Muscle layer of duodenum (tissue), 2 donors: Measurements from ENCODE around the gene MROH7.

Source experiments
- H3K27ac ChIP-seq: one replicate; pipeline ENCODE4 v1.7.0; 2013; ENCODE audit warnings: mild to moderate bottlenecking, low read length
- H3K27me3 ChIP-seq: one replicate; pipeline ENCODE4 v1.7.0; 2013; ENCODE audit warnings: low read depth, mild to moderate bottlenecking, control low read depth, low read length
- H3K36me3 ChIP-seq, 2 donors: one replicate each; pipeline ENCODE4 v1.7.0; 2013; ENCODE audit warnings: low read length in 2 of 2, control low read depth in 1 of 2, mild to moderate bottlenecking in 1 of 2; ENCODE audit not compliant: insufficient read depth in 2 of 2, control insufficient read depth in 1 of 2
- H3K4me1 ChIP-seq, 2 donors: one replicate each; pipeline ENCODE4 v1.7.0; 2013; ENCODE audit warnings: low read length in 2 of 2, mild to moderate bottlenecking in 2 of 2, control low read depth in 1 of 2, moderate library complexity in 1 of 2; ENCODE audit not compliant: insufficient read depth in 2 of 2, control insufficient read depth in 1 of 2
- H3K4me3 ChIP-seq, 2 donors: one replicate each; pipeline ENCODE4 v1.7.0; 2013; ENCODE audit warnings: low read length in 2 of 2, low read depth in 1 of 2, mild to moderate bottlenecking in 1 of 2
- H3K9me3 ChIP-seq, 2 donors: one replicate each; pipeline ENCODE4 v1.7.0; 2013; ENCODE audit warnings: low read length in 2 of 2, control low read depth in 1 of 2, mild to moderate bottlenecking in 1 of 2; ENCODE audit not compliant: control insufficient read depth in 1 of 2
- donor health status: healthy.

MROH7 gene

GRCh38 chr1:54681358-54681757 is 39.8 kb downstream of the MROH7 start:
- H3K9me3 ChIP-seq = no peaks in the 10 kb centered on the region
- H3K4me1 ChIP-seq = peaks cover 0 to 3% of the 10 kb centered on the region in 2 donors
- H3K4me3 ChIP-seq = no peak overlapping the region
- no peak overlapping the region for H3K27ac ChIP-seq
- H3K27me3 ChIP-seq = no peaks in the 10 kb centered on the region
- peaks cover 0 to 17% of the 10 kb centered on the region in 2 donors for H3K36me3 ChIP-seq

GRCh38 chr1:54683453-54683852 is 41.9 kb downstream of the MROH7 start:
- Histone ChIP-seq H3K36me3 (peaks cover 0 to 19% of the 10 kb centered on the region in 2 donors), H3K4me1 (peaks cover 0 to 3% of the 10 kb centered on the region in 2 donors), H3K9me3 (no peaks in the 10 kb centered on the region), H3K27me3 (no peaks in the 10 kb centered on the region), H3K4me3 (no peak overlapping the region), H3K27ac (no peak overlapping the region)

DNA sequence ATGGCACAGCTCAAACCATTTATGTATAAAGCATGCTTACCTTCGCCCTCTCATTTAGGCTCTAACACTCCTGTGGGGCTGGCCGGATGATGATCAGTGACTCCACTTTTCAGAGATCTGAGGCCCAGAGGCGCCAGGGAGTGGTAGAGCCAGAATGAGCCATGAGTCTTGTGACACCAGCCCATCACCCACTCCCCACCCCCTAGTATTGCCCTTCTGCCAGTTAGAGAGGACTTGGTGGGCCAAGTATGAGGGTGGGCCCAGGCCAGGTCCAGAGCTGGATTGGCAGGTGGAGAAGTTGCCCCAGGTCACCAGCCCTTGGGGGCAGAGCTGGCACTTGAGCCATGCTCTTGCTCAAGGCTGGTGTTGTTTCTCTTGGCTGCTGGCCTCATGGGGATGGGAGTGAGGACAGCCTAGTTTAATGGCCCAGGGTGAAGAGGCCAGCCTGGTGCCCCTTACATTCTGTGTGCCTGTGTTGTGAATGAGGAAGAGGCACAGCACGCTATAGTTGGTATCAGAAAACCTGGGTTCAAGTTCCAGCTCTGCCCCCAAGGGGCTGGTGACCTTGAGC is 43.8 kb downstream of the MROH7 start:
- Histone ChIP-seq H3K27me3 (no peaks in the 10 kb centered on the region), H3K36me3 (peaks cover 0 to 13% of the 10 kb centered on the region in 2 donors), H3K4me1 (peaks cover 0 to 3% of the 10 kb centered on the region in 2 donors), H3K9me3 (no peaks in the 10 kb centered on the region), H3K4me3 (no peak overlapping the region), H3K27ac (no peak overlapping the region)

- Histone ChIP-seq H3K4me1 (peaks cover 0 to 3% of the 10 kb centered on the region in 2 donors), H3K36me3 (peaks cover 0 to 13% of the 10 kb centered on the region in 2 donors), H3K4me3 (no peak overlapping the region), H3K27ac (no peak overlapping the region), H3K9me3 (no peaks in the 10 kb centered on the region), H3K27me3 (no peaks in the 10 kb centered on the region)
Measured at GRCh38 chr1:54686155-54686554, 44.6 kb downstream of the MROH7 start.

DNA sequence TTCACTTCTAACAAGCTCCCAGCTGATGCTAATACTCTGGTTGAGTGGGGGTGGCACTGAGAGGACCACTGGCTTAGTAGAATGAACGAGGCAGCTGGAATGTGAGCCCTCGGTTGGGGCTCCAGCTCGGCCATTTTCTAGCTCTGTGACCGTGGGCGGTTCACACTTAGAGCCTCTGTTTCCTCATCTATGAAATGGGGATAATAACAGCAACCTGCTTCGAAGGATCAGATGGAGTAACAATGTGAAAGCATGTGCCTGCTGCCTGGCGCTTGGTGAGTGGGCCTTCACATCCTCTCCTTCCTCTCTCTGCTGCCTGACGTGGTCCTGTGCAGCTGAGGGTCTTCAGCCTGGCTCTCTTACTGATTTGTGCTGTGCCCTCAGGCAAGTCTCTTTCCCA is 53.2 kb downstream of the MROH7 start:
- Histone ChIP-seq H3K9me3 (no peaks in the 10 kb centered on the region), H3K4me1 (no peaks in the 10 kb centered on the region), H3K27ac (no peak overlapping the region), H3K4me3 (no peak overlapping the region), H3K36me3 (peaks cover 0 to 14% of the 10 kb centered on the region in 2 donors), H3K27me3 (no peaks in the 10 kb centered on the region)

- Histone ChIP-seq H3K27me3 (no peaks in the 10 kb centered on the region), H3K4me1 (no peaks in the 10 kb centered on the region), H3K36me3 (peaks cover 0 to 18% of the 10 kb centered on the region in 2 donors), H3K4me3 (no peak overlapping the region), H3K9me3 (no peaks in the 10 kb centered on the region), H3K27ac (no peak overlapping the region)
Measured at GRCh38 chr1:54695221-54695620, 53.6 kb downstream of the MROH7 start.

DNA sequence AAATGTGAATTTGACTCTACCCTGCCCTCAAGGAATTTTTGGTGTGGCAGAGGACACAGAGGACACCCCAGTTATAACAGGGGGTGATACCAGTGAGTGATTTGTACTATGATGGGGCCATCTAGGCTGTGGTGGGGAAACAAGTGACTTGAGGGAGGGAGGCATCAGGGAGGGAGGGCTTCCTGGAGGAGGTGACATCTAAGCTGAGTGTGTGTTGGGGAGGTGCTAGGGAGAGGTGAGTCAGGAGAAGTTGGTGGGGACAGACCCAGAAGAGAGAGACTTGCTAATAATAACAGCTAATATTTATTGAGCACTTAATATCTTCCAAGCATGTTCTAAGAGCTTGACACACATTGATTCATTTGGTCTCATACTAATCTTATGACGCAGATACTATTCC is 54.2 kb downstream of the MROH7 start:
- H3K4me3 ChIP-seq = no peak overlapping the region

GRCh38 chr1:54696262-54696661 is 54.7 kb downstream of the MROH7 start:
- no peaks in the 10 kb centered on the region for H3K27me3 ChIP-seq
- peaks cover 0 to 20% of the 10 kb centered on the region in 2 donors for H3K36me3 ChIP-seq
- H3K9me3 ChIP-seq = no peaks in the 10 kb centered on the region
- H3K27ac ChIP-seq = no peak overlapping the region
- H3K4me3 ChIP-seq = no peak overlapping the region
- H3K4me1 ChIP-seq = no peaks in the 10 kb centered on the region

More for the DNA sequence above, 54.2 kb downstream of the MROH7 start:
- Histone ChIP-seq H3K27me3 (no peaks in the 10 kb centered on the region), H3K36me3 (peaks cover 0 to 20% of the 10 kb centered on the region in 2 donors), H3K4me1 (no peaks in the 10 kb centered on the region), H3K27ac (no peak overlapping the region), H3K9me3 (no peaks in the 10 kb centered on the region)

DNA sequence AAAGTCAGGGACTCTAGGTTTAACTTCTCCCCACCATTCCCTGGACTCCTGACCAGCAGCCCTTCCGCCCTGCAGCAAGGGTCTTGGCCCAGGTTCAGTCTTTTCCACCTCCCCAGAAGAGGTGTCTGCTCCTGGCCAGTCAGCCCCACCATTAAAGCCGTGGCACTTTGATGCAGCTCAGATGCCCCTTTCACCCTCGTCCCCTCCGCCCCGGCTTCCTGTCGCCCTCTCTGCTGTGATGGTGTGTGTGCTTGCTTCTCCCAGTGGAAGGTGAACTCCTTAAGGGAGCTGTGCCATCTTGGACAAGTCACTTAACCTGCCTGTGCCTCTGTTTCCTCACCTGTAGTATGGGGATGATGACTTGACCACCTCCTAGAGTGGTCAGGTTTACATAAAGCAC is 56.3 kb downstream of the MROH7 start:
- Histone ChIP-seq H3K4me3 (no peak overlapping the region), H3K4me1 (no peaks in the 10 kb centered on the region), H3K27me3 (no peaks in the 10 kb centered on the region), H3K27ac (no peak overlapping the region), H3K36me3 (peaks cover 0 to 21% of the 10 kb centered on the region in 2 donors), H3K9me3 (no peaks in the 10 kb centered on the region)

DNA sequence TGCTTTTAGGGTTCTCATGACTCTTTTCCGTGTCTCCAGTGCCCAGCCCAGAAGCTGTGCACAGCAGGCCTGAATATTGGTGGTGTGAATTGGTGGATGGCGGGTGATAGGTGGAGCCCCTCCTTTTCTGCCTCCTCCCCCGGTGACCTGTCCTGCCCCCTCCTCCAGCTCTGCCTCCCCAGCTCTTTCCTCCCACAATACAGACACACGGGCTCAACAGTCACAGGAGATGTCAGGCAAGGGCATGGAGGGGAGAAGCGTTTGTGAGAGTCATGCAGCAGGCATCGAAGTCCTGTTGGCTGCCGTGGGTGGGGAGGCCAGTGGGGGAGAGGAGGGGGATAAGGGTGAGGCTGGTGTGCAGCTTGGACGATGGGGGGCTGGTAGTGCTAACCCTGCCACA is 56.8 kb downstream of the MROH7 start:
- Histone ChIP-seq H3K4me3 (no peak overlapping the region), H3K27me3 (no peaks in the 10 kb centered on the region), H3K36me3 (peaks cover 0 to 25% of the 10 kb centered on the region in 2 donors), H3K4me1 (no peaks in the 10 kb centered on the region), H3K27ac (no peak overlapping the region), H3K9me3 (no peaks in the 10 kb centered on the region)

DNA sequence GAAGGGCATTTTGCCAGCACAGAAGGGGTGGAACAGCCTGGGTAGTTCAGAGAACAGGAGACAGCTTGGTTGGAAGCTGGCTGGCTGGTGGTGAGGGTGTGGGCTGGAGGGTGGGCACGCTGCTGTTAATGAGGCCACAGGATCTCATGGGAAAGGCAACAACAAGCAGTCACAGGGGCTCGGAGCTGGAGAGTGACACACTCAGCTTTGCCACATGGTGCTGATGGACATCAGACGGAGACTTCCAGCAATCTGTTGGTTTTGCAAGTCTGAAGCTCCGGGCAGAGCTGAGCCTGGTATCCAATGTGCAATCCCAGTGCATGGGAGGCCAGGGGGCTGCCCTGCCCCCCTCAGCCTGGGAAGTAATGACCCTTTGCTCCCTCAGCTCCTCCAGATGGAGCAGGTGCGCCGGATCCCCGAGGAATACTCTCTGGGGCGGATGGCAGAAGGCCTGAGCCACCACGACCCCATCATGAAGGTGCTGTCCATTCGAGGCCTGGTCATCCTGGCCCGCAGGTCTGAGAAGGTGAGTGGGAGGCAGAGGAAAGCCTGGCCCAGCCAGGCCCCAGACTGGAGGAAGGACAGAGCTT is 58.4 kb downstream of the MROH7 start:
- Histone ChIP-seq H3K4me1 (no peaks in the 10 kb centered on the region), H3K36me3 (peaks cover 0 to 27% of the 10 kb centered on the region in 2 donors), H3K27me3 (no peaks in the 10 kb centered on the region), H3K9me3 (no peaks in the 10 kb centered on the region), H3K27ac (no peak overlapping the region), H3K4me3 (no peak overlapping the region)

DNA sequence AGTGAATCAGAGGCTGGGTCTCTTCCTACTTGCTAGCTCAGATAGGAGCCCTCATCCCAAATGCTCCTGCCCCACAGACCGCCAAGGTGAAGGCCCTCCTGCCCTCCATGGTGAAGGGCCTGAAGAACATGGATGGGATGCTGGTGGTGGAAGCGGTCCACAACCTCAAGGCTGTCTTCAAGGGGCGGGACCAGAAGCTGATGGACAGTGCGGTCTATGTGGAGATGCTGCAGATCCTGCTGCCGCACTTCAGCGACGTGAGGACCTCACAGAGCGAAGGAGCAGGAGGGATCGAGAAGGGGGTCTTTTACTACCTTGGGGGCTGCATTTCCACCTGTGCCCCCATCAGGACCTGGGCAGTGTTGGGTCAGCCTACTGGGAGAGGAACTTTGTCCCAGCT is 59.5 kb downstream of the MROH7 start:
- H3K36me3 ChIP-seq = peaks cover 0 to 26% of the 10 kb centered on the region in 2 donors
- H3K9me3 ChIP-seq = no peaks in the 10 kb centered on the region

More for the DNA sequence above, 59.5 kb downstream of the MROH7 start:
- Histone ChIP-seq H3K27ac (no peak overlapping the region), H3K27me3 (no peaks in the 10 kb centered on the region), H3K4me1 (no peaks in the 10 kb centered on the region), H3K4me3 (no peak overlapping the region)
